ENCODE results near the gene PNPLA6. TPM values are rescaled to one million over a fixed set of nuclear protein-coding genes. Genes with fewer than 3 reads are reported as not detected.

PNPLA6 gene
- polyA plus RNA-seq, 1 of the 3 experiments (the other 2 are of a cell fraction): 90.5 TPM

DNA sequence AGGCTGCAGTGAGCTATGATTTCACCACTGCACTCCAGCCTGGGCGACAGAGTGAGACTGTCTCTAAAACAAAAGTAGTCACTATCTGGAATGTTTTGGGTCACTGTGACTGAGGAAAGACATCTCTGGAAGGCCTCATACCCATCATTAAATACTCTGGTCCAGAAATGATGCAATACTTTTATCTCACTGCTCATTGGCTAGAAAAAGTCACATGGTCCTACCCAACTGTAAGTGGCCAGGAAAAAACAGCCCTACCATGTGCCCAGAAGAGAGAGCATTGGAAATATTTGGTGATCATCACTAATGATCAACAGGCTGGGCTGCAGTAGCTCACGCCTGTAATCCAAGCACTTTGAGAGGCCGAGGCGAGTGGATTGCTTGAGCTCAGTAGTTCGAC, 29.8 kb downstream of the PNPLA6 start:
- 0 out of 2 replicates have a peak, but pooled peaks cover 3% of the 10 kb centered on the region for H4K20me1 ChIP-seq (ENCODE audit: insufficient read depth)
- no peak for TF ChIP-seq JUND (IDR thresholded peaks at IDR 0.05)
- TF ChIP-seq TAF1 (IDR thresholded peaks at IDR 0.05; ENCODE audit: borderline replicate concordance, low read depth, low read length): no peak
- no peak for TF ChIP-seq FOSL2 (IDR thresholded peaks at IDR 0.05; ENCODE audit: borderline replicate concordance, low read depth)
- no peak for TF ChIP-seq YY1 (IDR thresholded peaks at IDR 0.05; ENCODE audit: low read depth)
- TF ChIP-seq, protein P1, sequence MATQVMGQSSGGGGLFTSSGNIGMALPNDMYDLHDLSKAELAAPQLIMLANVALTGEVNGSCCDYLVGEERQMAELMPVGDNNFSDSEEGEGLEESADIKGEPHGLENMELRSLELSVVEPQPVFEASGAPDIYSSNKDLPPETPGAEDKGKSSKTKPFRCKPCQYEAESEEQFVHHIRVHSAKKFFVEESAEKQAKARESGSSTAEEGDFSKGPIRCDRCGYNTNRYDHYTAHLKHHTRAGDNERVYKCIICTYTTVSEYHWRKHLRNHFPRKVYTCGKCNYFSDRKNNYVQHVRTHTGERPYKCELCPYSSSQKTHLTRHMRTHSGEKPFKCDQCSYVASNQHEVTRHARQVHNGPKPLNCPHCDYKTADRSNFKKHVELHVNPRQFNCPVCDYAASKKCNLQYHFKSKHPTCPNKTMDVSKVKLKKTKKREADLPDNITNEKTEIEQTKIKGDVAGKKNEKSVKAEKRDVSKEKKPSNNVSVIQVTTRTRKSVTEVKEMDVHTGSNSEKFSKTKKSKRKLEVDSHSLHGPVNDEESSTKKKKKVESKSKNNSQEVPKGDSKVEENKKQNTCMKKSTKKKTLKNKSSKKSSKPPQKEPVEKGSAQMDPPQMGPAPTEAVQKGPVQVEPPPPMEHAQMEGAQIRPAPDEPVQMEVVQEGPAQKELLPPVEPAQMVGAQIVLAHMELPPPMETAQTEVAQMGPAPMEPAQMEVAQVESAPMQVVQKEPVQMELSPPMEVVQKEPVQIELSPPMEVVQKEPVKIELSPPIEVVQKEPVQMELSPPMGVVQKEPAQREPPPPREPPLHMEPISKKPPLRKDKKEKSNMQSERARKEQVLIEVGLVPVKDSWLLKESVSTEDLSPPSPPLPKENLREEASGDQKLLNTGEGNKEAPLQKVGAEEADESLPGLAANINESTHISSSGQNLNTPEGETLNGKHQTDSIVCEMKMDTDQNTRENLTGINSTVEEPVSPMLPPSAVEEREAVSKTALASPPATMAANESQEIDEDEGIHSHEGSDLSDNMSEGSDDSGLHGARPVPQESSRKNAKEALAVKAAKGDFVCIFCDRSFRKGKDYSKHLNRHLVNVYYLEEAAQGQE (IDR thresholded peaks at IDR 0.05; ENCODE audit: low read depth, low read length): no peak
- TF ChIP-seq, protein P2, sequence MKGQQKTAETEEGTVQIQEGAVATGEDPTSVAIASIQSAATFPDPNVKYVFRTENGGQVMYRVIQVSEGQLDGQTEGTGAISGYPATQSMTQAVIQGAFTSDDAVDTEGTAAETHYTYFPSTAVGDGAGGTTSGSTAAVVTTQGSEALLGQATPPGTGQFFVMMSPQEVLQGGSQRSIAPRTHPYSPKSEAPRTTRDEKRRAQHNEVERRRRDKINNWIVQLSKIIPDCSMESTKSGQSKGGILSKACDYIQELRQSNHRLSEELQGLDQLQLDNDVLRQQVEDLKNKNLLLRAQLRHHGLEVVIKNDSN (IDR thresholded peaks at IDR 0.05; ENCODE audit: borderline replicate concordance, low read depth): no peak; the same call in 1 of the 2 replicates
- no peak for TF ChIP-seq MEF2A (IDR thresholded peaks at IDR 0.05; ENCODE audit: borderline replicate concordance, low read depth)
- no peak for TF ChIP-seq CHD2 (IDR thresholded peaks at IDR 0.05; ENCODE audit: low read length, partially characterized antibody)
- TF ChIP-seq, protein P3, sequence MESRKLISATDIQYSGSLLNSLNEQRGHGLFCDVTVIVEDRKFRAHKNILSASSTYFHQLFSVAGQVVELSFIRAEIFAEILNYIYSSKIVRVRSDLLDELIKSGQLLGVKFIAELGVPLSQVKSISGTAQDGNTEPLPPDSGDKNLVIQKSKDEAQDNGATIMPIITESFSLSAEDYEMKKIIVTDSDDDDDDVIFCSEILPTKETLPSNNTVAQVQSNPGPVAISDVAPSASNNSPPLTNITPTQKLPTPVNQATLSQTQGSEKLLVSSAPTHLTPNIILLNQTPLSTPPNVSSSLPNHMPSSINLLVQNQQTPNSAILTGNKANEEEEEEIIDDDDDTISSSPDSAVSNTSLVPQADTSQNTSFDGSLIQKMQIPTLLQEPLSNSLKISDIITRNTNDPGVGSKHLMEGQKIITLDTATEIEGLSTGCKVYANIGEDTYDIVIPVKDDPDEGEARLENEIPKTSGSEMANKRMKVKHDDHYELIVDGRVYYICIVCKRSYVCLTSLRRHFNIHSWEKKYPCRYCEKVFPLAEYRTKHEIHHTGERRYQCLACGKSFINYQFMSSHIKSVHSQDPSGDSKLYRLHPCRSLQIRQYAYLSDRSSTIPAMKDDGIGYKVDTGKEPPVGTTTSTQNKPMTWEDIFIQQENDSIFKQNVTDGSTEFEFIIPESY (IDR thresholded peaks at IDR 0.05; ENCODE audit: borderline replicate concordance, low read depth): no peak
- TF ChIP-seq EZH2phosphoT487 (IDR thresholded peaks at IDR 0.05; ENCODE audit: borderline replicate concordance, low read depth): no peak
- TF ChIP-seq RXRA (IDR thresholded peaks at IDR 0.05; ENCODE audit: borderline replicate concordance, low read depth): no peak
- TF ChIP-seq, protein P4, sequence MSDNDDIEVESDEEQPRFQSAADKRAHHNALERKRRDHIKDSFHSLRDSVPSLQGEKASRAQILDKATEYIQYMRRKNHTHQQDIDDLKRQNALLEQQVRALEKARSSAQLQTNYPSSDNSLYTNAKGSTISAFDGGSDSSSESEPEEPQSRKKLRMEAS (IDR thresholded peaks at IDR 0.05; ENCODE audit: low read depth): no peak
- TF ChIP-seq EP300 (IDR thresholded peaks at IDR 0.05; ENCODE audit: borderline replicate concordance in 1 of 2, low read depth in 1 of 2, low read length in 1 of 2): no peak
- TF ChIP-seq SMC3 (IDR thresholded peaks at IDR 0.05; ENCODE audit: low read depth, low read length): no peak
- TF ChIP-seq, protein P5, sequence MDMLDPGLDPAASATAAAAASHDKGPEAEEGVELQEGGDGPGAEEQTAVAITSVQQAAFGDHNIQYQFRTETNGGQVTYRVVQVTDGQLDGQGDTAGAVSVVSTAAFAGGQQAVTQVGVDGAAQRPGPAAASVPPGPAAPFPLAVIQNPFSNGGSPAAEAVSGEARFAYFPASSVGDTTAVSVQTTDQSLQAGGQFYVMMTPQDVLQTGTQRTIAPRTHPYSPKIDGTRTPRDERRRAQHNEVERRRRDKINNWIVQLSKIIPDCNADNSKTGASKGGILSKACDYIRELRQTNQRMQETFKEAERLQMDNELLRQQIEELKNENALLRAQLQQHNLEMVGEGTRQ (IDR thresholded peaks at IDR 0.05; ENCODE audit: borderline replicate concordance, low read depth, low read length): no peak
- TF ChIP-seq MXI1 (IDR thresholded peaks at IDR 0.05; ENCODE audit: low read depth, low read length): no peak
- H3K79me2 ChIP-seq (ENCODE audit: insufficient read depth): no peaks in the 10 kb centered on the region
- peaks cover 7 to 9% of the 10 kb centered on the region in 2 experiments for H3K36me3 ChIP-seq (replicated peaks in 1 of 2; ENCODE audit: control insufficient read depth in 1 of 2, insufficient read depth in 2 of 2, low read length in 1 of 2)
- 88% methylated on average over 5 of the region's 5 CpGs for WGBS (ENCODE audit: low lambda C conversion rate)
- no peaks in the 10 kb centered on the region for H3K9me2 ChIP-seq
- H3K27ac ChIP-seq (ENCODE audit: low read depth in 2 of 2, low read length in 1 of 2): no peak overlapping the region
- no peak overlapping the region for H3K9ac ChIP-seq
- no peaks in the 10 kb centered on the region for H3K4me1 ChIP-seq (ENCODE audit: control insufficient read depth in 1 of 2, insufficient read depth in 2 of 2, low read depth in 1 of 2, low read length in 1 of 2)
- no peak overlapping the region for H3K4me2 ChIP-seq
- no peak for DNase-seq
- no peaks in the 10 kb centered on the region for H3F3A ChIP-seq (replicated peaks; ENCODE audit: insufficient read depth)
- H3K4me3 ChIP-seq (ENCODE audit: low read depth in 2 of 2, low read length in 1 of 2): no peak overlapping the region
- POLR2A ChIA-PET: no interaction called here
- H3K27me3 ChIP-seq (ENCODE audit: insufficient read depth): no peaks in the 10 kb centered on the region
- CTCF ChIA-PET: interaction anchor here (1.1 to 13.0 kb wide), 5 partner anchors 31 to 235 kb away, joined by 3 to 171 read pairs (median 3); partner anchors contain the start of genes CAMSAP3 and TRAPPC5
- no peak overlapping the region for H2AFZ ChIP-seq (ENCODE audit: low read depth)
- no peaks in the 10 kb centered on the region for H3K9me3 ChIP-seq
